Measurements from ENCODE around the gene ALOX5. TPM values are rescaled to one million over a fixed set of nuclear protein-coding genes. Genes with fewer than 3 reads are reported as not detected.

The ALOX5 gene
- polyA plus RNA-seq, 1 of the 3 experiments (the other 2 are of a cell fraction) = not detected

GRCh38 chr10:45444976-45445898 lies 71.2 kb downstream of the ALOX5 start (continued):
- TF ChIP-seq REST (IDR thresholded peaks at IDR 0.05; ENCODE audit: low read depth, low read length) (no peak), USF1 (IDR thresholded peaks at IDR 0.05; ENCODE audit: borderline replicate concordance, low read depth) (no peak), EP300 (IDR thresholded peaks at IDR 0.05; ENCODE audit: borderline replicate concordance in 1 of 2, low read depth in 1 of 2, low read length in 1 of 2) (no peak)

- Histone ChIP-seq H3K9me2 (no peaks in the 10 kb centered on the region), H4K20me1 (ENCODE audit: insufficient read depth) (no peaks in the 10 kb centered on the region), H3K79me2 (ENCODE audit: insufficient read depth) (no peaks in the 10 kb centered on the region), H3K9me3 (no peaks in the 10 kb centered on the region), H2AFZ (ENCODE audit: low read depth) (no peak overlapping the region), H3K4me3 (ENCODE audit: low read depth in 2 of 2, low read length in 1 of 2) (no peak overlapping the region), H3F3A (replicated peaks; ENCODE audit: insufficient read depth) (no peaks in the 10 kb centered on the region), H3K27me3 (ENCODE audit: insufficient read depth) (no peaks in the 10 kb centered on the region), H3K4me1 (ENCODE audit: control insufficient read depth in 1 of 2, insufficient read depth in 2 of 2, low read depth in 1 of 2, low read length in 1 of 2) (peaks cover 0 to 9% of the 10 kb centered on the region in 2 experiments; a peak in 1 of 4 replicates), H3K36me3 (replicated peaks in 1 of 2; ENCODE audit: control insufficient read depth in 1 of 2, insufficient read depth in 2 of 2, low read length in 1 of 2) (no peaks in the 10 kb centered on the region), H3K4me2 (no peak overlapping the region), H3K9ac (no peak overlapping the region), H3K27ac (ENCODE audit: low read depth in 2 of 2, low read length in 1 of 2) (no peak overlapping the region)
- POLR2A ChIA-PET = no interaction called here
- CTCF ChIA-PET = interaction anchor here (1.7 kb wide), 1 partner anchor 18 kb away, joined by 8 read pairs; no protein-coding TSS in a partner anchor
- WGBS (ENCODE audit: low lambda C conversion rate) = 54% methylated on average over 6 of the region's 7 CpGs
- DNase-seq = no peak
- TF ChIP-seq TAF1 (IDR thresholded peaks at IDR 0.05; ENCODE audit: borderline replicate concordance, low read depth, low read length) = no peak
- no peak for TF ChIP-seq SIN3A (IDR thresholded peaks at IDR 0.05; ENCODE audit: borderline replicate concordance, low read depth, low read length)
- TF ChIP-seq PBX3 (IDR thresholded peaks at IDR 0.05) = no peak
- no peak for TF ChIP-seq MAX (IDR thresholded peaks at IDR 0.05; ENCODE audit: low read depth)
- TF ChIP-seq MEF2A (IDR thresholded peaks at IDR 0.05; ENCODE audit: borderline replicate concordance, low read depth) = no peak
- TF ChIP-seq TCF12 (IDR thresholded peaks at IDR 0.05) = no peak
- TF ChIP-seq EP300 (IDR thresholded peaks at IDR 0.05; ENCODE audit: borderline replicate concordance in 1 of 2, low read depth in 1 of 2, low read length in 1 of 2) = no peak
- no peak for TF ChIP-seq EZH2phosphoT487 (IDR thresholded peaks at IDR 0.05; ENCODE audit: borderline replicate concordance, low read depth)
- TF ChIP-seq POLR2AphosphoS5 (IDR thresholded peaks at IDR 0.05; ENCODE audit: low read depth, low read length) = no peak
- no peak for TF ChIP-seq FOXM1 (IDR thresholded peaks at IDR 0.05; ENCODE audit: low read depth)
- no peak for TF ChIP-seq SMC3 (IDR thresholded peaks at IDR 0.05; ENCODE audit: low read depth, low read length)
- no peak for TF ChIP-seq YY1 (IDR thresholded peaks at IDR 0.05; ENCODE audit: low read depth)
- no peak for TF ChIP-seq NFIC (IDR thresholded peaks at IDR 0.05; ENCODE audit: borderline replicate concordance)
- TF ChIP-seq RFX5 (IDR thresholded peaks at IDR 0.05; ENCODE audit: low read length) = no peak
- no peak for TF ChIP-seq RAD21 (IDR thresholded peaks at IDR 0.05; ENCODE audit: low read length)
- no peak for TF ChIP-seq USF2 (IDR thresholded peaks at IDR 0.05; ENCODE audit: borderline replicate concordance, low read depth, low read length)
- no peak for TF ChIP-seq FOSL2 (IDR thresholded peaks at IDR 0.05; ENCODE audit: borderline replicate concordance, low read depth)
Measured at GRCh38 chr10:45446858-45447257, 72.8 kb downstream of the ALOX5 start.

All from SK-N-SH (cell line).